HCT116 (cell line): Measurements from ENCODE around the gene SCUBE2. TPM values are rescaled to one million over a fixed set of nuclear protein-coding genes. Genes with fewer than 3 reads are reported as not detected.

Source experiments
- ATAC-seq: fragments of 200-7000 bp; cut with Tn5 transposase; 2 replicates; pipeline ENCODE4 v1.9.1; 2020; ENCODE audit warnings: mild to moderate bottlenecking, moderate library complexity
- BruUV-seq: library from RNA; stranded (reverse); fragments of 400-500 nt; replicated peaks from 2 replicates; lab custom pipeline; 2021; lab: Mats Ljungman, UMichigan
- CTCF ChIA-PET: fragments of 300-600 bp; sonication (Branson Sonifier 250); formaldehyde crosslinking; loops from one replicate; lab custom pipeline; 2021; ENCODE audit warnings: antibody characterized with exemption; lab: Charles Lee
- POLR2A ChIA-PET: fragments of 300-600, 350-600 bp; sonication (Branson Sonifier 250); formaldehyde crosslinking; loops from one replicate; lab custom pipeline; 2021; ENCODE audit warnings: antibody characterized with exemption; lab: Charles Lee
- RAD21 ChIA-PET, 2 experiments: fragments of 300-600 bp; sonication (Branson Sonifier 250); formaldehyde crosslinking; loops; one replicate each; lab custom pipeline; 2023; ENCODE audit warnings: low total read pairs in 2 of 2; ENCODE audit not compliant: uncharacterized antibody in 2 of 2, unreplicated experiment in 2 of 2, low non-redundant PET in 1 of 2; lab: Charles Lee
- DNase-seq: peaks from one replicate; pipeline ENCODE4 v3.0.0-alpha.2; 2010; ENCODE audit warnings: low read depth, low spot score
- H2AFZ ChIP-seq: fragments of 200-600 bp; shearing (Covaris generic), sonication (generic); 2 replicates; pipeline ENCODE4 v1.6.1; 2017; ENCODE audit warnings: low read depth, mixed run types, mixed read lengths, antibody characterized with exemption, low read length; ENCODE audit not compliant: poor library complexity, severe bottlenecking
- H3K27ac ChIP-seq: 2 replicates; pipeline ENCODE4 v1.5.1; 2012; ENCODE audit warnings: low read depth, low read length
- H3K27me3 ChIP-seq: fragments of 200-600 bp; sonication (generic); 2 replicates; pipeline ENCODE4 v1.6.1; 2016; ENCODE audit warnings: mixed run types, low read length, mixed read lengths; ENCODE audit not compliant: insufficient read depth
- H3K36me3 ChIP-seq, 2 experiments: fragments of 200-500 bp in 1 of 2; fragments of 200-600 bp in 1 of 2; sonication (Bioruptor generic) in 1 of 2; sonication (generic) in 1 of 2; 2 replicates each; pipeline versions ENCODE4 v1.5.1 to v1.6.1; 2014 to 2016; ENCODE audit warnings: low read length in 2 of 2, inconsistent platforms in 1 of 2, mixed read lengths in 1 of 2, mixed run types in 1 of 2; ENCODE audit not compliant: insufficient read depth in 2 of 2, control insufficient read depth in 1 of 2
- H3K4me1 ChIP-seq, 2 experiments: fragments of 200-600 bp in 1 of 2; sonication (generic) in 1 of 2; 2 replicates each; pipeline versions ENCODE4 v1.5.1 to v1.6.1; 2012 to 2017; ENCODE audit warnings: low read length in 2 of 2, inconsistent platforms in 1 of 2, mild to moderate bottlenecking in 1 of 2, mixed read lengths in 1 of 2, mixed run types in 1 of 2, moderate library complexity in 1 of 2; ENCODE audit not compliant: insufficient read depth in 2 of 2, control insufficient read depth in 1 of 2
- H3K4me2 ChIP-seq: fragments of 200-600 bp; sonication (generic); 2 replicates; pipeline ENCODE4 v1.6.1; 2017; ENCODE audit warnings: mixed run types, low read length, mixed read lengths
- H3K4me3 ChIP-seq, 2 experiments: fragments of 200-600 bp in 1 of 2; sonication (generic) in 1 of 2; replicated peaks in 1 of 2; 2 replicates each; pipeline ENCODE4 v1.5.1; 2011 to 2016; ENCODE audit warnings: low read length in 2 of 2, control low read depth in 1 of 2, low read depth in 1 of 2, mild to moderate bottlenecking in 1 of 2, mixed read lengths in 1 of 2, mixed run types in 1 of 2
- H3K79me2 ChIP-seq: fragments of 200-600 bp; sonication (generic); 2 replicates; pipeline ENCODE4 v1.6.1; 2017; ENCODE audit warnings: mild to moderate bottlenecking, mixed run types, low read length, moderate library complexity, mixed read lengths; ENCODE audit not compliant: insufficient read depth
- H3K9ac ChIP-seq: fragments of 200-600 bp; sonication (generic); 2 replicates; pipeline ENCODE4 v1.6.1; 2016; ENCODE audit warnings: low read length, mixed read lengths
- H3K9me2 ChIP-seq: fragments of 200-600 bp; sonication (generic), shearing (Covaris generic); 2 replicates; pipeline ENCODE4 v1.6.1; 2017; ENCODE audit warnings: mixed run types, mild to moderate bottlenecking, moderate library complexity; ENCODE audit not compliant: insufficient read depth
- H3K9me3 ChIP-seq, 2 experiments: fragments of 200-500 bp in 1 of 2; fragments of 200-600 bp in 1 of 2; sonication (Bioruptor generic) in 1 of 2; sonication (generic) in 1 of 2; 2 replicates each; pipeline ENCODE4 v1.6.1; 2014 to 2017; ENCODE audit warnings: low read length in 2 of 2, mixed read lengths in 2 of 2, inconsistent platforms in 1 of 2, low read depth in 1 of 2, mild to moderate bottlenecking in 1 of 2, mixed run types in 1 of 2, moderate library complexity in 1 of 2; ENCODE audit not compliant: control insufficient read depth in 1 of 2, insufficient read depth in 1 of 2
- H4K20me1 ChIP-seq: fragments of 200-600 bp; sonication (generic), shearing (Covaris generic); 2 replicates; pipeline ENCODE4 v1.6.1; 2017; ENCODE audit warnings: mixed run types, mild to moderate bottlenecking, moderate library complexity; ENCODE audit not compliant: insufficient read depth
- ELF1 ChIP-seq: IDR thresholded peaks from 2 replicates; pipeline ENCODE4 v1.6.1; 2012; ENCODE audit warnings: low read depth, borderline replicate concordance
- EZH2 ChIP-seq: fragments of 200-600 bp; sonication (generic); IDR thresholded peaks from 2 replicates; pipeline ENCODE4 v1.6.1; 2017; ENCODE audit warnings: antibody characterized with exemption, mixed run types
- EZH2phosphoT487 ChIP-seq: fragments of 200-600 bp; IDR thresholded peaks from 2 replicates; pipeline ENCODE4 v1.6.1; 2018; ENCODE audit warnings: antibody characterized with exemption, borderline replicate concordance
- FOSL1 ChIP-seq: IDR thresholded peaks from 2 replicates; pipeline ENCODE4 v1.6.1; 2012; ENCODE audit warnings: low read depth
- JUND ChIP-seq: IDR thresholded peaks from 2 replicates; pipeline ENCODE4 v1.6.1; 2012
- POLR2AphosphoS5 ChIP-seq: IDR thresholded peaks from 2 replicates; pipeline ENCODE4 v1.6.1; 2011; ENCODE audit warnings: mild to moderate bottlenecking, low read depth, low read length, moderate library complexity
- RAD21 ChIP-seq: IDR thresholded peaks from 2 replicates; pipeline ENCODE4 v1.6.1; 2012; ENCODE audit warnings: low read depth, mild to moderate bottlenecking
- SIN3A ChIP-seq: IDR thresholded peaks from 2 replicates; pipeline ENCODE4 v1.6.1; 2012; ENCODE audit warnings: low read depth
- SP1 ChIP-seq: IDR thresholded peaks from 2 replicates; pipeline ENCODE4 v1.6.1; 2012; ENCODE audit warnings: low read depth
- SRF ChIP-seq: IDR thresholded peaks from 2 replicates; pipeline ENCODE4 v1.6.1; 2012; ENCODE audit warnings: low read depth
- TCF7L2 ChIP-seq: IDR thresholded peaks from 2 replicates; pipeline ENCODE4 v1.7.0; 2011; ENCODE audit warnings: borderline replicate concordance, inconsistent platforms; ENCODE audit not compliant: insufficient read depth, insufficient read length; ENCODE audit errors: extremely low read depth
- YY1 ChIP-seq: IDR thresholded peaks from 2 replicates; pipeline ENCODE4 v1.6.1; 2011; ENCODE audit warnings: low read length, low read depth, moderate library complexity, mild to moderate bottlenecking; ENCODE audit not compliant: insufficient replicate concordance; ENCODE audit errors: extremely low read depth
- ZFX ChIP-seq: fragments of 450-650 bp; IDR thresholded peaks from 2 replicates; pipeline ENCODE4 v1.6.1; 2017
- intact Hi-C: fragments of 100-400 bp; cut with micrococcal nuclease; formaldehyde crosslinking; loops from 2 replicates; pipeline ENCODE4 v1.10.0; 2022
- total RNA-seq: library from RNA; stranded (reverse); gene quantifications from one replicate; pipeline ENCODE4 v1.2.1, GENCODE V29; 2021; ENCODE audit not compliant: unreplicated experiment
- TF ChIP-seq, protein P1 (sequence below): IDR thresholded peaks from 2 replicates; pipeline ENCODE4 v1.6.1; 2011; ENCODE audit warnings: mild to moderate bottlenecking, low read length, moderate library complexity; ENCODE audit not compliant: insufficient replicate concordance; ENCODE audit errors: extremely low read depth
- TF ChIP-seq, protein P2 (sequence below): IDR thresholded peaks from 2 replicates; pipeline ENCODE4 v1.6.1; 2012; ENCODE audit warnings: low read depth

Gene SCUBE2
- total RNA-seq, 1 experiment from 2014 or later: 1.3 TPM

DNA sequence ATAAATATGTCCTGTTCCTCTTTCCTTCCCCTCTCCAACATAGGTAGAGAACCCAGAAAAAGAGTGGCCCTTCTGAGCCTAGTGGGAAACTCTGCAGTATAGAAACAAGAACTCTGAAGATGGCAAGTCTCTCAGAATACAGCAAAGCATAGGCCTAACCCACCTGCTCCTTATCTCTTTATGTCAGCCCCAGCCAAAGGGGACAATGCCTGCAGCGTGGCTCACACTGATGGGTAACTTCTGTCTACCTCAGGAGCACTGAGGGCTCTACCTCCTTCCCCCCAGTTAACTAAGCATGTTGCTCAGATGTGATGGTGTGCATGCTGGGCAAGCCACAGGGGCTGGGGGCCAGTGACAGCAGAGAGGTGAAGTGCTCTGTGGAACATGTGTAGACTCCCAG, 82.7 kb downstream of the SCUBE2 start:
- ATAC-seq (no peak), DNase-seq (no peak)
- ChIA-PET RAD21 (no interaction called here), POLR2A (no interaction called here), CTCF (no interaction called here)
- Histone ChIP-seq H3K4me3 (no peak overlapping the region), H3K79me2 (no peaks in the 10 kb centered on the region), H4K20me1 (no peaks in the 10 kb centered on the region), H3K9me2 (no peaks in the 10 kb centered on the region), H3K4me2 (no peak overlapping the region), H3K27ac (no peak overlapping the region), H3K9ac (no peak overlapping the region), H3K36me3 (no peaks in the 10 kb centered on the region), H3K27me3 (no peaks in the 10 kb centered on the region), H3K9me3 (no peaks in the 10 kb centered on the region), H2AFZ (no peak overlapping the region), H3K4me1 (no peaks in the 10 kb centered on the region)
- TF ChIP-seq ELF1 (no peak), EZH2phosphoT487 (no peak), ZFX (no peak), SP1 (no peak), SIN3A (no peak), EZH2 (no peak), POLR2AphosphoS5 (no peak), JUND (no peak), SRF (no peak), FOSL1 (no peak), TCF7L2 (no peak), RAD21 (no peak), YY1 (no peak)
- TF ChIP-seq, protein P1, sequence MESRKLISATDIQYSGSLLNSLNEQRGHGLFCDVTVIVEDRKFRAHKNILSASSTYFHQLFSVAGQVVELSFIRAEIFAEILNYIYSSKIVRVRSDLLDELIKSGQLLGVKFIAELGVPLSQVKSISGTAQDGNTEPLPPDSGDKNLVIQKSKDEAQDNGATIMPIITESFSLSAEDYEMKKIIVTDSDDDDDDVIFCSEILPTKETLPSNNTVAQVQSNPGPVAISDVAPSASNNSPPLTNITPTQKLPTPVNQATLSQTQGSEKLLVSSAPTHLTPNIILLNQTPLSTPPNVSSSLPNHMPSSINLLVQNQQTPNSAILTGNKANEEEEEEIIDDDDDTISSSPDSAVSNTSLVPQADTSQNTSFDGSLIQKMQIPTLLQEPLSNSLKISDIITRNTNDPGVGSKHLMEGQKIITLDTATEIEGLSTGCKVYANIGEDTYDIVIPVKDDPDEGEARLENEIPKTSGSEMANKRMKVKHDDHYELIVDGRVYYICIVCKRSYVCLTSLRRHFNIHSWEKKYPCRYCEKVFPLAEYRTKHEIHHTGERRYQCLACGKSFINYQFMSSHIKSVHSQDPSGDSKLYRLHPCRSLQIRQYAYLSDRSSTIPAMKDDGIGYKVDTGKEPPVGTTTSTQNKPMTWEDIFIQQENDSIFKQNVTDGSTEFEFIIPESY: no peak
- TF ChIP-seq, protein P2, sequence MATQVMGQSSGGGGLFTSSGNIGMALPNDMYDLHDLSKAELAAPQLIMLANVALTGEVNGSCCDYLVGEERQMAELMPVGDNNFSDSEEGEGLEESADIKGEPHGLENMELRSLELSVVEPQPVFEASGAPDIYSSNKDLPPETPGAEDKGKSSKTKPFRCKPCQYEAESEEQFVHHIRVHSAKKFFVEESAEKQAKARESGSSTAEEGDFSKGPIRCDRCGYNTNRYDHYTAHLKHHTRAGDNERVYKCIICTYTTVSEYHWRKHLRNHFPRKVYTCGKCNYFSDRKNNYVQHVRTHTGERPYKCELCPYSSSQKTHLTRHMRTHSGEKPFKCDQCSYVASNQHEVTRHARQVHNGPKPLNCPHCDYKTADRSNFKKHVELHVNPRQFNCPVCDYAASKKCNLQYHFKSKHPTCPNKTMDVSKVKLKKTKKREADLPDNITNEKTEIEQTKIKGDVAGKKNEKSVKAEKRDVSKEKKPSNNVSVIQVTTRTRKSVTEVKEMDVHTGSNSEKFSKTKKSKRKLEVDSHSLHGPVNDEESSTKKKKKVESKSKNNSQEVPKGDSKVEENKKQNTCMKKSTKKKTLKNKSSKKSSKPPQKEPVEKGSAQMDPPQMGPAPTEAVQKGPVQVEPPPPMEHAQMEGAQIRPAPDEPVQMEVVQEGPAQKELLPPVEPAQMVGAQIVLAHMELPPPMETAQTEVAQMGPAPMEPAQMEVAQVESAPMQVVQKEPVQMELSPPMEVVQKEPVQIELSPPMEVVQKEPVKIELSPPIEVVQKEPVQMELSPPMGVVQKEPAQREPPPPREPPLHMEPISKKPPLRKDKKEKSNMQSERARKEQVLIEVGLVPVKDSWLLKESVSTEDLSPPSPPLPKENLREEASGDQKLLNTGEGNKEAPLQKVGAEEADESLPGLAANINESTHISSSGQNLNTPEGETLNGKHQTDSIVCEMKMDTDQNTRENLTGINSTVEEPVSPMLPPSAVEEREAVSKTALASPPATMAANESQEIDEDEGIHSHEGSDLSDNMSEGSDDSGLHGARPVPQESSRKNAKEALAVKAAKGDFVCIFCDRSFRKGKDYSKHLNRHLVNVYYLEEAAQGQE: no peak
- BruUV-seq: no TSS peak
- intact Hi-C loops: no loop called here
